Kidney capillary endothelial cell (primary cell): Measurements from ENCODE around the gene MAGEA4.
"Not testable (repeated sequence)": the region's sequence is repeated elsewhere in the genome, so short reads cannot be mapped to it uniquely, and the experiment has no call there.

ENCODE experiments used
- DNase-seq: peaks from one replicate; pipeline ENCODE4 v3.0.0-alpha.2; 2018; ENCODE audit warnings: low spot score

The MAGEA4 gene

GRCh38 chrX:151912780-151913179, at the start of gene MAGEA4:
MAGEA4 (plus strand) TSS chrX:151912889; CDS start chrX:151923665, 10,776 bp downstream.
- DNase-seq, result no peak

- peak; percentile 50 for DNase-seq
Measured at GRCh38 chrX:151870602-151871001, 42.1 kb upstream of the MAGEA4 start.

GRCh38 chrX:151871244-151871643, 41.4 kb upstream of the MAGEA4 start:
- DNase-seq, result no peak

- DNase-seq, result no peak
Measured at GRCh38 chrX:151873096-151873495, 39.6 kb upstream of the MAGEA4 start.

- no peak for DNase-seq
Measured at GRCh38 chrX:151875270-151876026, 37.2 kb upstream of the MAGEA4 start.

- peak; percentile 35 for DNase-seq
Measured at GRCh38 chrX:151878574-151878973, 34.1 kb upstream of the MAGEA4 start.

GRCh38 chrX:151879856-151880255, 32.8 kb upstream of the MAGEA4 start:
- DNase-seq, result no peak

- no peak for DNase-seq
Measured at GRCh38 chrX:151880895-151881294, 31.8 kb upstream of the MAGEA4 start.

GRCh38 chrX:151889421-151889820, 23.3 kb upstream of the MAGEA4 start:
- DNase-seq, result no peak

- DNase-seq, result no peak
Measured at GRCh38 chrX:151896734-151897474, 15.8 kb upstream of the MAGEA4 start.

- no peak for DNase-seq
Measured at GRCh38 chrX:151899622-151900021, 13.1 kb upstream of the MAGEA4 start.

GRCh38 chrX:151901826-151902225, 10.9 kb upstream of the MAGEA4 start:
- DNase-seq, result no peak

GRCh38 chrX:151902813-151903591, 9.7 kb upstream of the MAGEA4 start:
- peak; percentile 83 for DNase-seq

- DNase-seq, result no peak
Measured at GRCh38 chrX:151904989-151905388, 7.7 kb upstream of the MAGEA4 start.

- no peak for DNase-seq
Measured at GRCh38 chrX:151912221-151912620, 468 bp upstream of the MAGEA4 start.

- DNase-seq, result not testable (repeated sequence)
Measured at GRCh38 chrX:151918736-151919135, 6.0 kb downstream of the MAGEA4 start.

GRCh38 chrX:151919610-151920009, 6.9 kb downstream of the MAGEA4 start:
- DNase-seq, result no peak

GRCh38 chrX:151920101-151920500, 7.4 kb downstream of the MAGEA4 start:
- DNase-seq, result no peak

- DNase-seq, result no peak
Measured at GRCh38 chrX:151920530-151920929, 7.8 kb downstream of the MAGEA4 start.

- no peak for DNase-seq
Measured at GRCh38 chrX:151921292-151921691, 8.6 kb downstream of the MAGEA4 start.

- no peak for DNase-seq
Measured at GRCh38 chrX:151921866-151922265, 9.2 kb downstream of the MAGEA4 start.

GRCh38 chrX:151922692-151923091, 10.0 kb downstream of the MAGEA4 start:
- no peak for DNase-seq

GRCh38 chrX:151923648-151924047, 11.0 kb downstream of the MAGEA4 start:
- DNase-seq, result no peak
